Activated naive CD4-positive, alpha-beta T cell treated with anti-CD3 and anti-CD28 coated beads, Interleukin-2, amount 10 ng/mL, durations not matched to agents 7 days and 5 days (primary cell): ENCODE measurements around the gene ITPKB.
A peak's percentile ranks its signal among the peaks of the same experiment; 100 is the strongest.
"Not testable (repeated sequence)": the region's sequence is repeated elsewhere in the genome, so short reads cannot be mapped to it uniquely, and the experiment has no call there.

Experiments used
- CTCF ChIA-PET: fragments of 350-600 bp; sonication (Branson Sonifier 250); formaldehyde crosslinking; loops from one replicate; lab custom pipeline; 2021; ENCODE audit warnings: antibody characterized with exemption; lab: Charles Lee
- DNase-seq: peaks from one replicate; pipeline ENCODE4 v3.0.0-alpha.2; 2020
- H3K27ac Mint-ChIP-seq: one replicate; pipeline ENCODE4 v1.8.0; 2021; ENCODE audit warnings: mild to moderate bottlenecking, moderate library complexity, mixed read lengths
- H3K27me3 Mint-ChIP-seq: one replicate; pipeline ENCODE4 v1.8.0; 2021; ENCODE audit warnings: mild to moderate bottlenecking, mixed read lengths
- H3K36me3 Mint-ChIP-seq: one replicate; pipeline ENCODE4 v1.8.0; 2021; ENCODE audit warnings: mixed read lengths
- H3K4me1 Mint-ChIP-seq: one replicate; pipeline ENCODE4 v1.8.0; 2021; ENCODE audit warnings: mixed read lengths
- H3K4me3 Mint-ChIP-seq: one replicate; pipeline ENCODE4 v1.8.0; 2021; ENCODE audit warnings: mild to moderate bottlenecking, moderate library complexity, mixed read lengths
- H3K9me3 Mint-ChIP-seq: one replicate; pipeline ENCODE4 v1.8.0; 2021; ENCODE audit warnings: mixed read lengths

Gene ITPKB

DNA sequence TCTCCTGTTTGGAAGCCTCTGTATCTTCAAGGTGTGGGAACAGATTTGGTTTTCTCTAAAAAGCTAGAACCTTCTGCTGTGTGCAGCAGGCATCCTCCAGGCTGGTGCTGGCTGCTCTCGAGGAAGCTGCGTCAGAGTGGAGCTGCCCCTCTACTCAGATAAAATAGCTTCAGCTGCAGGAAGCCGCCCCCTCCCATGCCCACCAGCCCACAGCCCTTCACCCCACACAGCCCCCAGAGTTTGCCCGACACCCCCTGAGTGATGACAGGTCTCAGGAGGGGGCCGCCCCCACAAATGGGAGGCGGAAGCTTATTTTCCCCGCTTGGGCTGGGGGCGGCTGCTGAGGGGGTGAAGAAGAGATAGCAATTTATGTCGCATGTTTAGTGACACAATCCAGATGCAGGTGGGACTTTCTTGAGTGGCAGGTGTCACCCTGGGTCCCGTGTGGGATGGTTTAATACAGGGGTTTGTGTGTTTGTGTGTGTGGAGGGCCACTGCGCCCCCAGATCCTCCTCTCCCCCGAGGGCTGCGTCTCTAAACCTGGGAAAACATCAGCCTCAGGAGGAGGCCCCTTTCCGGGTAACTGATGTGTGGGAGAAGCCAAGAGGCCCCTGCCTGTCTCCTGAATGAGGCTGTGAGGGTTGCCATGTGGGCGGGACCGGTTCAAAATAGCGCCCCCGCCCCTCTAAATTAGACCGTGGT is 135.1 kb downstream of the ITPKB start:
- CTCF ChIA-PET, result interaction anchor here (0.7 kb wide), 1 partner anchor 147 kb away, joined by 3 read pairs; no protein-coding TSS in a partner anchor
- Mint-ChIP-seq H3K9me3 (no peaks in the 10 kb centered on the region), H3K27ac (no peak overlapping the region), H3K27me3 (peaks cover 24% of the 10 kb centered on the region), H3K4me1 (no peaks in the 10 kb centered on the region), H3K4me3 (no peak overlapping the region), H3K36me3 (no peaks in the 10 kb centered on the region)
- DNase-seq, result peak; percentile 10

DNA sequence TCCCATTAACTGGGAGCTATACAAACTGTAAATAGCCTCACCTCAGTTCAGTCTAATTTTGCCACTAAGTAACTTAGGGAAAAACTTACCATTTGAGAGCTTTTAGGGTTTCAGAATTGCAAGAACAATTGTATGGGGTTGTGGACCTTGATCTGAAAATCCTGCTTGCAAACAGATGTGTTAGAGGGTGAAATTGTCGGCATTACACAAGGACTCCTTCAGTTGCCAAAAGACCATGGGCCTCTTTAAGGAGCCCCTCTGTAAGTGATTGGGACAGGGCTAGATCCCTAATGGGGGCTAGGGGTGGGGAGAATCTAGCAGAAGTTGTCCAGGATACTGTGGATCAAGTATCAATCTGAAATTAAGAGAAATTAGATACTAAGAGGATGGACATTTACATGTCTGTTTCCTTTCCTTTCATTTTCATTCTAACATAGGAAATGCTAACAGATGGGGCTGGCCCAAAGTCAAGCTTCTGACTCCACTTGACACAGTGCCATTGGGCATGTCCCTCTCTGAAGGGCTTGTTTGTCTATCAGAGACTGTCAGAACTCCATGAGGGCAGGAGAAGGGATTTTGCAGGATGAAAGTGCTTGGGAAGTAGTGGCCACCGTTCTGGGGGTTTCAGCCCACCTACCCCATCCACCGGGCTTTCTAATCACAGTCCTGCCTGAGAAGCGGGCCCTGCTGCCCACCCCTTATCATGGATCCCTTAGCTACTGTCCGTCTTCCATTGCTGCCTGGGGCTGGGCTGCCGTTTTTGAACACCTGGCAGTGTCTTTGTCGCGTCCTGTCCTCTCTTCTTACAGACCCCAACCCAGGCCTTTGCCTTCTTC is 135.8 kb downstream of the ITPKB start:
- H3K27ac Mint-ChIP-seq, result no peak overlapping the region
- DNase-seq, result no peak
- CTCF ChIA-PET, result interaction anchor here (0.7 kb wide), 1 partner anchor 146 kb away, joined by 3 read pairs; no protein-coding TSS in a partner anchor
- no peaks in the 10 kb centered on the region for H3K36me3 Mint-ChIP-seq
- peaks cover 27% of the 10 kb centered on the region for H3K27me3 Mint-ChIP-seq
- no peak overlapping the region for H3K4me3 Mint-ChIP-seq
- no peaks in the 10 kb centered on the region for H3K9me3 Mint-ChIP-seq
- no peaks in the 10 kb centered on the region for H3K4me1 Mint-ChIP-seq

DNA sequence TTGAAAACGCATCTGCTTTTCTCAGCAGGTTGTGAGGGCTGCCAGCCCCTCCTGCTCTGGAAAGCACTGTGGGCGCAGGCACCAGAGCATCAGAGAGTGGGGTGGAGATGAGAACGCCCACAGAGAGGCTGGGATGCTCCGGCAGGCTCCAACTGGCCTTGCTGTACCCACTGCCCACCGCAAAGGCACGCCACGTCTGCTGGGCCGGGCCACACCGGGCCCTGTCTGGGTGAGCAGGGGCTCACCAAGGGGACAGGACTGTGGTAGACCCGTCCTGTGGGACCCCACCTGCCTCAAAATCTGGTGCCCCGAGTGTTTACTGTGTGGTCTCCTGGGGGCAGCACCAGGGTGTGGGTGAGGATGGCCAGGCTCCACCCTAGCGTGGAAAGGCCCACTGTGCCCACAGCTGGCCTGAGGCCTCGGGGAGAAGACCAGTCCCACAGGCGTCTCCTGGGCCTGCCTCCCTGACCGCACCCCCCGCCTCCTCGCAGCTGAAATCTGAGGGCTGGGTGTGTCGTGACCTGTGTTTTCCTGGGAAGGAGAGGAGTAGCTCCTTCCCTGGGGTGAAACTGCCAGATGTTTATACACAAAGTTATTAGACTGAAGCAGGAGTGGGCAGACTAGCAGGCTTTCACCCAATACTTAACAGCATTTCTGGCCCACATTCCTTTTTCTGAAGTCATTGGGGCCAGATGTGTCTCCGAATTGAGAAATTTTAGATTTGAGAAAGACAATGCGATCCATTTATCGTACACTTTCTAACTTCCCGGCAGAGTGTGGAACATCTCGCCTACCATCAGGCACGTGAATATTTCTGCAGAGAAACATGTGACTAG is 136.7 kb downstream of the ITPKB start:
- Mint-ChIP-seq H3K36me3 (no peaks in the 10 kb centered on the region), H3K27me3 (peaks cover 29% of the 10 kb centered on the region), H3K27ac (no peak overlapping the region), H3K4me3 (no peak overlapping the region), H3K9me3 (no peaks in the 10 kb centered on the region), H3K4me1 (no peaks in the 10 kb centered on the region)
- DNase-seq, result no peak
- CTCF ChIA-PET, result no interaction called here

DNA sequence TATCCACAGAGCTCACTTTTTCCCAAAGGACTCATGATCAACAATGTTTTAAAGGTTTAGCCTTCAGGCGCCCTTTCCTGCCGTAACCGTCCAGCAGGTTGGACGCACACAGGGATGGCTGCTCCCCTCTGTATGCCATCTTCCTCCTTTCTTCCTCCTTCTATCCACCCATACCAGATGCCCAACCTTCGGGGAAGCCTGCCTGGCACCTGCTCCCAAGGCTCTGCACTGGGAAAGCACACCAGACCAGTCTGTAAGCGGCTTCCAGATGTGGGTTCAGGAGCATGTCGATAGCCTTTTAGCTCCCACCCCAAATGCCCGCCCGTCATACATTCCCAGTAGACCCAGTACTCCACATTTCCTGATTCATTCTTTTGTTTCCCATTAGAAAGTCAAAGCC is 137.6 kb downstream of the ITPKB start:
- Mint-ChIP-seq H3K4me3 (no peak overlapping the region), H3K9me3 (no peaks in the 10 kb centered on the region), H3K36me3 (no peaks in the 10 kb centered on the region), H3K27me3 (peaks cover 30% of the 10 kb centered on the region), H3K27ac (no peak overlapping the region), H3K4me1 (no peaks in the 10 kb centered on the region)
- no peak for DNase-seq
- CTCF ChIA-PET, result interaction anchor here (1.7 kb wide), 1 partner anchor 12 kb away, joined by 4 read pairs; no protein-coding TSS in a partner anchor

DNA sequence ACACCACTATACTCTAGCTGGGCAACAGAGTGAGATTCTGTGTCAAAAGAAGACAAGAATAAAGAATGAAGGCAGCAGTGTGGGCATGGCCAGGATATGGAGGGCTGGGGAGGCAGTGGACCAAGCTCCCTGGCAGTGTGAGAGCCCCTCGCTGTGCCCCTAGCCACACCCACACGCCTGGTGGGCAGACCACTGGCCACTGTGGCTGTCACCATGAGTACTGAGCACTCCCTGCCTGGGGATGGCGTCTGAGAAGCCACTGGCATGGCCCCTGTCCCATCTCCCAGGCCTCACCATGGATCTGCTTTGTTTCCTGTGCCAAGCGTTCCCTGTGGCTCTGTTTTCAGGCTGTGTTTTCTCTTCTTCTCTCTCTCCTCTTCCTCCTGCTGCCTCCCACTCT is 138.8 kb downstream of the ITPKB start:
- CTCF ChIA-PET, result interaction anchor here (1.7 kb wide), 1 partner anchor 13 kb away, joined by 4 read pairs; no protein-coding TSS in a partner anchor
- H3K9me3 Mint-ChIP-seq, result no peaks in the 10 kb centered on the region
- H3K4me1 Mint-ChIP-seq, result no peaks in the 10 kb centered on the region
- no peak for DNase-seq
- H3K36me3 Mint-ChIP-seq, result no peaks in the 10 kb centered on the region
- H3K27ac Mint-ChIP-seq, result no peak overlapping the region
- H3K27me3 Mint-ChIP-seq, result peaks cover 30% of the 10 kb centered on the region
- no peak overlapping the region for H3K4me3 Mint-ChIP-seq

DNA sequence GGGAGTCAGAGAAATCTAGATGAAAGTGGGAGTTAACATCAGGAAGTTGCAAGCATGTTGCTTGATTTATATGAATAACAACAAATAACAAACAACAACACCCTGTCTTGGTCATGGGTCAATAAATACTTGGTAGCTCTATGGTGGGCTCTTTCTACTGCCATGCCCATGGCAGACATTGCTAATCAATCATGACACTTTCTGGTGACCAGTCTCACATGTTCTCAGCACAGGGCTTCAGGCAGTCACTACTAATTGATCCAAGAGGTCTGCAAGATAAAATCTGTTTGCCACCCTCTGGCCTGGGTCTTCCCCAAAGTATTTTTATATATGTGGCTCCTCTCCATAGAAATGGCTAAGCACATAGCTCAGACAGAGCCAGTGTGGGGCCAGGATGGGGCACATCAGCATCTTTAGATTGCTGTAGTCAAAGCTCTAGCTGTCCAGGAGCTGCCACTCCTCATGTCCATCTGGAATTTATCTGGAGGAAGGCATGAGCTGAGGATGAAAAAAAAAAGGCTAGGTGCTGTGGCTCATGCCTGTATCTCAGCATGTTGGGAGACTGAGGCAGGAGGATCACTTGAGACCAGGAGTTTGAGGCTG is 139.3 kb downstream of the ITPKB start:
- Mint-ChIP-seq H3K36me3 (no peaks in the 10 kb centered on the region), H3K27ac (no peak overlapping the region), H3K27me3 (peaks cover 30% of the 10 kb centered on the region), H3K4me3 (no peak overlapping the region), H3K4me1 (no peaks in the 10 kb centered on the region), H3K9me3 (no peaks in the 10 kb centered on the region)
- DNase-seq, result no peak
- CTCF ChIA-PET, result no interaction called here

DNA sequence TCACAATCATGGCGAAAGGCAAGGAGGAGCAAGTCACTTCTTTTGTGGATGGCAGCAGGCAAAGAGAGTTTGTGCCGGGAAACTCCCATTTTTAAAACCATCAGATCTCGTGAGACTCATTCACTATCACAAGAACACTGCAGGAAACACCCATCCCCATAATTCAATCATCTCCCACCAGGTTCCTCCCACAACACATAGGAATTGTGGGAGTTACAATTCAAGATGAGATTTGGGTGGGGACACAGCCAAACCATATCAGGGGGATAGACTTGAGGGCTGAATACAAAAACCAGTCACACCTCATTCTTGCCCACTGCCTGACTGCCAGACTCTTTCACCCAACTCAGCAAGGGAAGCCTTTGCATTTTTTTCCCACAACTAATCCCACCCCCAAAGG is 140.1 kb downstream of the ITPKB start:
- H3K36me3 Mint-ChIP-seq, H3K9me3 Mint-ChIP-seq, H3K4me3 Mint-ChIP-seq, CTCF ChIA-PET, DNase-seq, H3K4me1 Mint-ChIP-seq, H3K27ac Mint-ChIP-seq: not testable (repeated sequence)
- peaks cover 30% of the 10 kb centered on the region for H3K27me3 Mint-ChIP-seq

DNA sequence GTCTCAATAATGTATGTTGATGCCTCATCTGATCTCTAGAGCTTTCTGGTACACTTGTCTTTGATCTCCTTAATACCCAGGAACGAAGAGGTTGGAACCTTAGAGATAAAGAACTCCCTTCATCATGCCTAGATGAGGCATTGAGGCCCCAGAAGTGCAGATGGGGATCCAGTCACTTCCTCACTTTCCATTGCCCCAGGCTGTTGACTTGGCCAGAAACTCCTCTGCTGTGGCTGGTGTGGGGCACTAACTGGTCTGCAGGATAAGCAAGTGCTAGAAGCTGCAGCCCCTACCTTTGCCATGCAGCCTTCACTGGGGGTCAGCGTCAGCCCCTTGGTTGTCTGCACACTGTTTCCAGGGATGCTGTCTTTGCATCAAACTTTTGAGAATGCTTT is 140.6 kb downstream of the ITPKB start:
- Mint-ChIP-seq H3K9me3 (no peaks in the 10 kb centered on the region), H3K27me3 (peaks cover 35% of the 10 kb centered on the region), H3K27ac (no peak overlapping the region), H3K4me1 (no peaks in the 10 kb centered on the region), H3K4me3 (no peak overlapping the region), H3K36me3 (no peaks in the 10 kb centered on the region)
- CTCF ChIA-PET, result no interaction called here
- DNase-seq, result no peak

DNA sequence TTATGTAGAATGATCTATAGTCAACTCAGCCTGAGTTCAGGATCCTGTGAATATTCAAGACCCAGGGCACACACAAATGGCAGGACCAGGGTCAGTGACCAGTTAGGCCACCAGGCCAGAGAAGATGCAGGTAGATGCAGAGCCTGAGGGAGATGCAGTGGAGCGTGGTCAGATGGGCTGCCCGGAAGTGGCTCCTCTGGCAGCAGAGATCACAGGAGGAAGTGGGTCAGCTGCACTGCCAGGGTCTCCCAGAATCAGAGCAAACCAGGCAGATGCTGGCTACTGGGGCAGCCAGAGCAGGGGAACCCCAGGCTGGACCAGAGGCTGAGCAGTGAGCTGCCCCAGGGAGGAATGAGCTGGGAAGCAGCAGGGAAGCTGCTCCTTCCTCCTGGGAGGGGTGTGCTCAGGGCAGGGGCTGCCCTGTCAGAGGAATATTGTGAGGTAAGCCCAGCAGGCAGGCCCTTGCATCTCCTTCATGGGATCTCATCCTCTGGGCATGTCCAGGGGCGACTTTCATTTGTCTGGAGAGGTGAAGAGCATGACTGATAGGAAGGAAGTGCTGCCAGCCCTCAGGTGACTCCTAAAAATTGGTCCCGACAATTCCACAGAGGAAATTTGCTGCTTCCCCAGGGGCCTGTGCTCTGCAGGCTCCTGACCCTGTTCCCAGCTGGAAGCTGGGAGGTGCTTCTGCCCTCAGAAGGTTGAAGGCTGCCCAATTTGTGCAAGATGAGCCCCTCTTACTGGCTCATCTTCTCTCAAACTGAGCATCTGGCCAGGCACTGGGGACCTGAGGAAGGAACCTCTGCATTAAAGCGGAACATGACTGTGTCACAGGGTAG is 141.2 kb downstream of the ITPKB start:
- Mint-ChIP-seq H3K4me3 (no peak overlapping the region), H3K4me1 (no peaks in the 10 kb centered on the region), H3K27ac (no peak overlapping the region), H3K9me3 (no peaks in the 10 kb centered on the region), H3K36me3 (no peaks in the 10 kb centered on the region), H3K27me3 (peaks cover 40% of the 10 kb centered on the region)
- CTCF ChIA-PET, result no interaction called here
- DNase-seq, result no peak

DNA sequence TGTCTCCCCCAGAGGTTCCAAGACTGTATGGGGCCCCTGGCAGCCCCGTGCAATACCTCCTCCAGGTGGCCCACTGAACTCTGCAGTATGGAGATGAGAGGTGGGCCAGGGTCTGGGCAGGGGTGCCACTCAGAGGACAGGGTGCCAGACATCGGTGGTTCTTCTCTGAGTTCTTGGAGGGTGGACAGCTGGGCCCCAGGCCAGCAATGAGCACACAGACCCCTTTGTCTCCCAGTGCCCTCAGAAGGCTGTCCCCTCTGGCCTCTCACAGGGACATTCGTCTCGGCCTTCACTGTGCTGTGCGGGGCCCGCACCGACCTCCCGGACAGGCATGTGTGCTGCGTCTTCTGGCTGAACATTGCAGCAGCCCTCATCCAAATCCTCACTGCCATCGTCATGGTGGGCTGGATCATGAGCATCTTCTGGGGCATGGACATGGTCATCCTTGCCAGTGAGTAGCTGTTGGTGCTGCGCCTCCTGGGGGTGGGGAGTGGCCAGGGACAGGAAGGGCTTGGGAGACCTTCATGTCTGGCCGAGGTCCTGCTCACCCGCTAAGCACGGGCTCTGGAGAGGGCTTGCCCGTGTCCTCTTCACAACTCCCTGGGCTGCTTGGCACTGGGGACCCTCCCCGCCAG is 142.4 kb downstream of the ITPKB start:
- Mint-ChIP-seq H3K9me3 (no peaks in the 10 kb centered on the region), H3K36me3 (no peaks in the 10 kb centered on the region), H3K27me3 (peaks cover 41% of the 10 kb centered on the region), H3K4me3 (no peak overlapping the region), H3K27ac (no peak overlapping the region), H3K4me1 (no peaks in the 10 kb centered on the region)
- CTCF ChIA-PET, result no interaction called here
- DNase-seq, result no peak

DNA sequence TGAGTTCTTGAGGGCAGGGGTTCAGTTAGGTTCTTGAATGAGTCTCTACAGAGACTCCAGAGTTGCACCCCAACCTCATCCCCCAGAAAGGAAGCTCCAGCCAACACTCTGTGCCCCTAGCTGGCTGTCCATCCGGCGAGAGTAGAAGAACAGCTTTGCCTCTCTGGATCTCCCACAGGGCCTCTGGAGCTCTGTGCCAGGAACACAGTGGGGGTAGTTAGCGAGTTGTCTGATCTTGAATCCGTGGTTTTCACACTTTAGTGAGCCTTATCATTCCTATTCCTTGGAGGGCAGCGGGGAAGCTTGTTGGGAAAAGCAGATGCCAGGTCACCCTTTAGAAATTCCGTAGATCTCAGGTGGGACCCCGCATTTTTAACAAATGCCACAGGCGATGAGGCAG is 145.5 kb downstream of the ITPKB start:
- CTCF ChIA-PET, result interaction anchor here (1.2 kb wide), 1 partner anchor 15 kb away, joined by 3 read pairs; no protein-coding TSS in a partner anchor
- Mint-ChIP-seq H3K27ac (no peak overlapping the region), H3K4me3 (no peak overlapping the region), H3K9me3 (no peaks in the 10 kb centered on the region), H3K4me1 (no peaks in the 10 kb centered on the region), H3K27me3 (peaks cover 44% of the 10 kb centered on the region), H3K36me3 (no peaks in the 10 kb centered on the region)
- no peak for DNase-seq

DNA sequence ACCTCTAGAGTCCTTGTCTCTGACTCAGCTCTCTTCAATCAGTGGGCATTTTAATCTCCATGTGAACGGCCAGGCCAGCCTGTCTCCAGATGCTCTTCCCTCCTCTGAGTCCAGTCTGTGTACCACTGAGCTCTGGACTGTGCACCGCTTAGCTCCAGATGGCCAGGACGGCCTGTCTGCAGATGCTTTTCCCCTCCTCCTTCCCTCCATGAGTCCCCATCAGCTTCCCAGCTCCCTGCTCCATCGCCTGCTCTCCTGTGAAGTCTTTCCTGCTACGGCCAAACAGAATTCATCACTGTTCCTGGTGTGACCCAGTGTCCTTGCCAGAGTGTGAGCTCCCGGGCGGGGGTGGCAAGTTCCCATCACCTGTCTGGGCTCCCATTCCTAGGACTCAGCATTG is 148.5 kb downstream of the ITPKB start:
- Mint-ChIP-seq H3K9me3 (no peaks in the 10 kb centered on the region), H3K4me1 (no peaks in the 10 kb centered on the region), H3K36me3 (no peaks in the 10 kb centered on the region), H3K27me3 (peaks cover 32% of the 10 kb centered on the region), H3K27ac (no peak overlapping the region), H3K4me3 (no peak overlapping the region)
- CTCF ChIA-PET, result no interaction called here
- DNase-seq, result no peak
